GM18873 (cell line): ENCODE data around the gene ERICH3.

ENCODE experiments used
- ATAC-seq: cut with Tn5 transposase; IDR thresholded peaks from one replicate; pipeline ENCODE4 v1.9.1; 2021; ENCODE audit warnings: mild to moderate bottlenecking, moderate library complexity, moderate number of reproducible peaks; ENCODE audit not compliant: unreplicated experiment, low FRiP score

ERICH3 gene

GRCh38 chr1:74592580-74593355 lies 80.8 kb downstream of the ERICH3 start:
- ATAC-seq: no peak

- ATAC-seq: no peak
These were observed 81.6 kb downstream of the ERICH3 start for GRCh38 chr1:74591949-74592348.

- no peak for ATAC-seq
These were observed 83.3 kb downstream of the ERICH3 start for GRCh38 chr1:74590288-74590687.

- no peak for ATAC-seq
These were observed 85.7 kb downstream of the ERICH3 start for GRCh38 chr1:74587888-74588287.

- ATAC-seq: no peak
These were observed 87.2 kb downstream of the ERICH3 start for GRCh38 chr1:74586253-74586897.

GRCh38 chr1:74584185-74584584 lies 89.4 kb downstream of the ERICH3 start:
- ATAC-seq: no peak

- ATAC-seq: no peak
These were observed 90.2 kb downstream of the ERICH3 start for GRCh38 chr1:74583397-74583796.

GRCh38 chr1:74579425-74579824 lies 94.2 kb downstream of the ERICH3 start:
- ATAC-seq: peak; percentile 98

GRCh38 chr1:74578101-74578500 lies 95.5 kb downstream of the ERICH3 start:
- no peak for ATAC-seq

GRCh38 chr1:74571891-74572290 lies 101.7 kb downstream of the ERICH3 start:
- no peak for ATAC-seq

- ATAC-seq: no peak
These were observed 102.1 kb downstream of the ERICH3 start for GRCh38 chr1:74571493-74571800.

- no peak for ATAC-seq
These were observed 102.6 kb downstream of the ERICH3 start for GRCh38 chr1:74570797-74571492.

- no peak for ATAC-seq
These were observed 123.7 kb downstream of the ERICH3 start for GRCh38 chr1:74549932-74550331.

GRCh38 chr1:74548961-74549750 lies 124.4 kb downstream of the ERICH3 start:
- no peak for ATAC-seq

GRCh38 chr1:74545821-74546220 lies 127.8 kb downstream of the ERICH3 start:
- ATAC-seq: no peak

GRCh38 chr1:74534241-74534640 lies 139.4 kb downstream of the ERICH3 start:
- no peak for ATAC-seq

- no peak for ATAC-seq
These were observed 141.8 kb downstream of the ERICH3 start for GRCh38 chr1:74531796-74532195.

- no peak for ATAC-seq
These were observed 142.7 kb downstream of the ERICH3 start for GRCh38 chr1:74530892-74531291.

- ATAC-seq: no peak
These were observed 145.5 kb downstream of the ERICH3 start for GRCh38 chr1:74528123-74528522.

- ATAC-seq: no peak
These were observed 146.9 kb downstream of the ERICH3 start for GRCh38 chr1:74526708-74527107.
